HG03196 (cell line): ENCODE results near the gene MAD1L1.
"Not testable (repeated sequence)": the region's sequence is repeated elsewhere in the genome, so short reads cannot be mapped to it uniquely, and the experiment has no call there.

Experiments used
- ATAC-seq: cut with Tn5 transposase; IDR thresholded peaks from one replicate; pipeline ENCODE4 v1.9.1; 2021; ENCODE audit not compliant: unreplicated experiment

The MAD1L1 gene

GRCh38 chr7:1892011-1892965 is 340.5 kb downstream of the MAD1L1 start:
- no peak for ATAC-seq

GRCh38 chr7:1890289-1891235 is 342.2 kb downstream of the MAD1L1 start:
- no peak for ATAC-seq

GRCh38 chr7:1889556-1890181 is 343.1 kb downstream of the MAD1L1 start:
- no peak for ATAC-seq

- no peak for ATAC-seq
Observed at GRCh38 chr7:1889091-1889490, 343.7 kb downstream of the MAD1L1 start.

- no peak for ATAC-seq
Observed at GRCh38 chr7:1888425-1888824, 344.3 kb downstream of the MAD1L1 start.

- no peak for ATAC-seq
Observed at GRCh38 chr7:1887251-1887650, 345.5 kb downstream of the MAD1L1 start.

- ATAC-seq, result no peak
Observed at GRCh38 chr7:1886361-1887064, 346.2 kb downstream of the MAD1L1 start.

- ATAC-seq, result no peak
Observed at GRCh38 chr7:1885465-1886226, 347.1 kb downstream of the MAD1L1 start.

GRCh38 chr7:1884583-1885350 is 348.0 kb downstream of the MAD1L1 start:
- no peak for ATAC-seq

GRCh38 chr7:1883834-1884582 is 348.7 kb downstream of the MAD1L1 start:
- ATAC-seq, result no peak

- ATAC-seq, result no peak
Observed at GRCh38 chr7:1883031-1883761, 349.5 kb downstream of the MAD1L1 start.

- ATAC-seq, result no peak
Observed at GRCh38 chr7:1882451-1882850, 350.3 kb downstream of the MAD1L1 start.

GRCh38 chr7:1881946-1882345 is 350.8 kb downstream of the MAD1L1 start:
- ATAC-seq, result no peak

GRCh38 chr7:1876641-1877040 is 356.1 kb downstream of the MAD1L1 start:
- not testable (repeated sequence) for ATAC-seq

- ATAC-seq, result not testable (repeated sequence)
Observed at GRCh38 chr7:1875392-1876199, 357.1 kb downstream of the MAD1L1 start.

GRCh38 chr7:1874590-1875391 is 358.0 kb downstream of the MAD1L1 start:
- not testable (repeated sequence) for ATAC-seq
